Lower lobe of right lung (tissue), 2 donors: Measurements from ENCODE around the gene SLC9C2. TPM values are rescaled to one million over a fixed set of nuclear protein-coding genes. Genes with fewer than 3 reads are reported as not detected.
"Not testable (repeated sequence)": the region's sequence is repeated elsewhere in the genome, so short reads cannot be mapped to it uniquely, and the experiment has no call there.

Experiments used
- ATAC-seq, 2 donors: fragments of 200-7000 bp; cut with Tn5 transposase; one replicate each; pipeline ENCODE4 v1.9.1; 2020 to 2022; ENCODE audit warnings: mild to moderate bottlenecking in 2 of 2, moderate library complexity in 2 of 2
- DNase-seq: peaks from one replicate; pipeline ENCODE4 v3.0.0-alpha.2; 2020
- H3K27ac ChIP-seq: fragments of 200-600 bp; one replicate; pipeline ENCODE4 v1.8.0; 2022
- H3K27me3 ChIP-seq: fragments of 200-600 bp; one replicate; pipeline ENCODE4 v1.8.0; 2022; ENCODE audit warnings: low read depth
- H3K36me3 ChIP-seq: fragments of 200-600 bp; one replicate; pipeline ENCODE4 v1.8.0; 2022; ENCODE audit warnings: mild to moderate bottlenecking
- H3K4me1 ChIP-seq: fragments of 200-600 bp; one replicate; pipeline ENCODE4 v1.8.0; 2022
- H3K4me3 ChIP-seq: fragments of 200-600 bp; one replicate; pipeline ENCODE4 v1.8.0; 2022; ENCODE audit warnings: mild to moderate bottlenecking
- H3K9me3 ChIP-seq: fragments of 200-600 bp; one replicate; pipeline ENCODE4 v1.8.0; 2022
- CTCF ChIP-seq: fragments of 200-600 bp; IDR thresholded peaks from one replicate; pipeline ENCODE4 v1.8.0; 2022; ENCODE audit warnings: antibody characterized with exemption, mild to moderate bottlenecking
- intact Hi-C: fragments of 100-400 bp; cut with DNase I; formaldehyde crosslinking; loops from one replicate; pipeline ENCODE4 v1.11.0; 2022
- total RNA-seq: library from RNA; stranded (reverse); fragmentation: NEBNext Ultra II Directional; extraction: Animal tissue kit (Norgen Biotek cat#: 25700); gene quantifications from one replicate; pipeline ENCODE4 v1.2.1, GENCODE V29; 2021
- donor health status: DM: no; HTN: yes; CAD: no; lungs with severe emphysema.

SLC9C2 gene
- total RNA-seq, 1 donor from 2014 or later = 1.4 TPM

GRCh38 chr1:173572201-173572873 lies 30.5 kb downstream of the SLC9C2 start:
- no peaks in the 10 kb centered on the region for H3K27me3 ChIP-seq
- H3K4me3 ChIP-seq = no peak overlapping the region
- no peak for TF ChIP-seq CTCF

GRCh38 chr1:173570370-173571007 lies 32.4 kb downstream of the SLC9C2 start:
- Histone ChIP-seq H3K4me1 (no peaks in the 10 kb centered on the region), H3K36me3 (no peaks in the 10 kb centered on the region), H3K4me3 (no peak overlapping the region), H3K27me3 (no peaks in the 10 kb centered on the region), H3K9me3 (no peaks in the 10 kb centered on the region), H3K27ac (no peak overlapping the region)
- ATAC-seq (no peak), DNase-seq (no peak)
- intact Hi-C loops = no loop called here
- no peak for TF ChIP-seq CTCF

More at GRCh38 chr1:173572201-173572873, 30.5 kb downstream of the SLC9C2 start:
- Histone ChIP-seq H3K4me1 (no peaks in the 10 kb centered on the region), H3K27ac (no peak overlapping the region), H3K9me3 (no peaks in the 10 kb centered on the region), H3K36me3 (no peaks in the 10 kb centered on the region)
- ATAC-seq (no peak), DNase-seq (no peak)
- intact Hi-C loops = no loop called here

GRCh38 chr1:173568483-173568882 lies 34.4 kb downstream of the SLC9C2 start:
- Histone ChIP-seq H3K4me3 (no peak overlapping the region), H3K27ac (no peak overlapping the region), H3K36me3 (no peaks in the 10 kb centered on the region), H3K27me3 (no peaks in the 10 kb centered on the region), H3K4me1 (no peaks in the 10 kb centered on the region), H3K9me3 (no peaks in the 10 kb centered on the region)
- no peak for DNase-seq
- TF ChIP-seq CTCF = no peak
- intact Hi-C loops = no loop called here
- no peak for ATAC-seq

- H3K27ac ChIP-seq, intact Hi-C loops, H3K36me3 ChIP-seq, ATAC-seq, DNase-seq, H3K4me3 ChIP-seq, H3K4me1 ChIP-seq, H3K27me3 ChIP-seq, H3K9me3 ChIP-seq: not testable (repeated sequence)
Observed at GRCh38 chr1:173563846-173564245, 39.0 kb downstream of the SLC9C2 start.

- H3K9me3 ChIP-seq = no peaks in the 10 kb centered on the region
- DNase-seq (no peak), ATAC-seq (no peak)
- no peaks in the 10 kb centered on the region for H3K36me3 ChIP-seq
- TF ChIP-seq CTCF = no peak
- intact Hi-C loops = no loop called here
- no peak overlapping the region for H3K27ac ChIP-seq
- no peaks in the 10 kb centered on the region for H3K27me3 ChIP-seq
- no peak overlapping the region for H3K4me3 ChIP-seq
- no peaks in the 10 kb centered on the region for H3K4me1 ChIP-seq
Observed at GRCh38 chr1:173562813-173563212, 40.1 kb downstream of the SLC9C2 start.

- DNase-seq (no peak), ATAC-seq (no peak)
- no peak for TF ChIP-seq CTCF
- Histone ChIP-seq H3K4me1 (no peaks in the 10 kb centered on the region), H3K4me3 (no peak overlapping the region), H3K36me3 (no peaks in the 10 kb centered on the region), H3K27me3 (no peaks in the 10 kb centered on the region), H3K9me3 (no peaks in the 10 kb centered on the region), H3K27ac (no peak overlapping the region)
- intact Hi-C loops = no loop called here
Observed at GRCh38 chr1:173561263-173561662, 41.6 kb downstream of the SLC9C2 start.
